Activated CD4-positive, alpha-beta T cell treated with anti-CD3 and anti-CD28 coated beads, Interleukin-2, Interleukin-6, amounts not matched to agents 100 ng/mL and 50 ng/mL, durations not matched to agents 16 hours and 8 hours (primary cell): ENCODE measurements around the gene TTLL9.
"Not testable (repeated sequence)": the region's sequence is repeated elsewhere in the genome, so short reads cannot be mapped to it uniquely, and the experiment has no call there.

Experiments used
- DNase-seq: peaks from one replicate; pipeline ENCODE4 v3.0.0-alpha.2; 2020

Gene TTLL9

DNA sequence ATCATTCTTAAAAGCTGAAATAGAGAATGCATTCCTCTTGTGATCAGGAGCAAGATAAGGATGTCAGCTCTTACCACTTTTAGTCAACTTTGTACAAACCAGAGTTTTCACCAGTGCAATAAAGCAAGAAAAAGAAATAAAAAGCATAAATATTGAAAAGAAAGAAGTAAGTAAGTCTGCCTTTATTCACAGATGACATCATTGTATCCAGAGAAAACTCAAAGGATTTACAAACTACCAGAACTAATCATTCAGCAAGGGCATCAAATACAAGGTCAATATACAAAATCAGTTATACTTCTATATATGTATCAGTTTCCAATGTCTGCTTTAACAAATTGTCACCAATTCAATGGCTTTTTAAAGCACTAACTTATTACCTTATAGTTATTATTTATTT is 13.4 kb downstream of the TTLL9 start:
- no peak for DNase-seq

DNA sequence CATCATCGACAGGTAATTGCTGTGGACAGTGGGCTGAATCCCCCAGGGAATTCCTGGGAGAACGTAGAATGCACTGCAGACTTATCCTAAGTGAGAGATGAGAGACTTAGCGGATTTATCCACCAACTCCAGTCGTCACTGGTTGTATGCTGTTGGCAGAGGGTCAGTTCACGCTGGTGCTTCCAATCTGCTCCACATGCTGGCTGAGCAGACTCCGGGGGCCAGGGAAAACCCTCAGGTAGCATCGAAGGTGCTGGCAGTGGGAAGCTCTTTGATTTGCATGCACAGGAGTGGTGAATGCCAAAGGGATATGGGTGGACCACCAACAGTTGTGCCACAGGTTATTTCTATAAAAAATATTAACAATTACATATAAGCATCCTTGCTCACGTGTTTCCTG is 20.2 kb downstream of the TTLL9 start:
- no peak for DNase-seq

DNA sequence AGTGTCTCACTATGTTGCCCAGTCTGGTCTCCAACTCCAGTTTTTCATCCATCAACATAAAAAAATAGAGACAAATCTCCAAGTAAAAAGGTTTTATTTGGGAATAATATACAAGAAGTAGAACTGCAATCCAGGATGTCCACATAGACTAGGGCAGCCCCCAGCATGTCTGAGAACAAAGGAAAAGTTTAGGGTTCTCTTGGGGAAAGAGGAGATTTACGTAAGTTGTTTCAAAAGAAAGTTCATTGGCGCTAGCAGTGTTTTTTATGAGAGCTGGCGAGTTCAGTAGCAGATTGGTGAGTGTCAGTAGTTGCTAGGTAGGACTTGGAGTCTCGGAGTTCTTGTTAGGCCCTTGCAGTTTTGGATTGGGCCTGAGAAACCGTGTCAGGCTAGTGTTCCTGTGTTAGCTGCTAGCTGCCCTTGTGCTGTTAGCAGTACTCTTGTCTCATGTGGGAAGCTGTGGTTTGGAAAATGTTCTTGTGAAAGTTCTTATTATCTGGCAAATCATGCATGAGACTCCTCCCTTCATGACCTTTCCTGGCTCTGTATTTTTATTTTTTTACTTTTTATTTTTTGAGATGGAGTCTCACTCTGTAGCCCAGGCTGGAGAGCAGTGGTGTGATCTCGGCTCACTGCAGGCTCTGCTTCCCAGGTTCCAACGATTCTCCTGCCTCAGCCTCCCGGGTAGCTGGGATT is 24.7 kb downstream of the TTLL9 start:
- DNase-seq = peak; percentile 36

DNA sequence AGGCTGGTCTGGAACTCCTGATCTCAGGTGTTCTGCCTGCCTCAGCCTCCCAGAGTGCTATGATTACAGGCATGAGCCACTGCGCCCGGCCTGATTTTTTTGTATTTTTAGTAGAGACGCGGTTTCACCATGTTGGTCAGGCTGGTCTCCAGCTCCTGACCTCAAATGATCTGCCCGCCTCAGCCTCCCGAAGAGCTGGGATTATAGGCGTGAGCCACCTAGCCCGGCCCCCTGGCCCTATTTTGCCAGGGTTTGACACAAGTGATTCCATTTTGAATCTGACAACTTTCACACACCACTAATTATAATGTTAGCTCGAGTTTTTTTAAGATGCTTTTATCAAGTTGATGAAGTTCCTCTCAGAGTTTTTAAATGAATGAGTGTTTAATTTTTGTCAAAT is 25.6 kb downstream of the TTLL9 start:
- no peak for DNase-seq

DNA sequence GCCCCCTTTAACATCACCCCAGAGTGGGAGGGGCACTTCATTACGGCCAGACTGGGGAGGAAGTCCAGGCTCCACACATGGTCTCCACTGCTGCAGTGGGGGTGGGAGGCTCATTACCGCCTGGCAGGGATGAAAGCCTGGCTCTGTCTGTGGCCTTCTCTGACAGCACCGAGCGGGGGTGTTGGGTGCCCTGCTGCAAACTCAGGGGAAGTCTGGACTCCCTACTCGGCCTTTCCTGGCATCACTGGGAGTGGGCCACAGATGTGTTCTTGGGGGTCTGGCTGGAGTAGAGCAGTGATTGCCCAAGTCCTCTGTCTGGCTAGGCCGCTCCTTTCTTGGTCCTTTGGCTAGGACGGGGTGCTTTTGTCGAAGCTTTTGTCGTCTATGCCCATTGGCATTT is 27.1 kb downstream of the TTLL9 start:
- no peak for DNase-seq

DNA sequence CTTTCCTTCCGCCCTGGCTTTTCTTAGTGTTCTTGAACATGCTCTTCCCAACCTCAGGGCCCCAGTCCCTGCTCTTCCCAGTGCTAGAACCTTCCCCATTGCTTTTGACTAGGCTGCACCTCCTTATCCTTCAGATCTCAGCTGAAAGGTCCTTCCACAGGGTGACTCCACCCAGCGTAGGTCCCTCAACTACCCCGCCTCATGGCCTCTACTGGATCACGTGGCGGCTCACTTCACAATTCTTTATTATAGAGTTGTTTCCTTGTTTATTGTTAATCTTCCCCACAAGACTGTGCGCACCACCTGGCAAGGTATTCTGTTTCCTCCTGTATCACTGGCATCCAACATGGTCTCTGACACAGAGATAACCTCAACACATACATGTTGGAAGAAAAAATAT is 31.2 kb downstream of the TTLL9 start:
- DNase-seq = no peak

DNA sequence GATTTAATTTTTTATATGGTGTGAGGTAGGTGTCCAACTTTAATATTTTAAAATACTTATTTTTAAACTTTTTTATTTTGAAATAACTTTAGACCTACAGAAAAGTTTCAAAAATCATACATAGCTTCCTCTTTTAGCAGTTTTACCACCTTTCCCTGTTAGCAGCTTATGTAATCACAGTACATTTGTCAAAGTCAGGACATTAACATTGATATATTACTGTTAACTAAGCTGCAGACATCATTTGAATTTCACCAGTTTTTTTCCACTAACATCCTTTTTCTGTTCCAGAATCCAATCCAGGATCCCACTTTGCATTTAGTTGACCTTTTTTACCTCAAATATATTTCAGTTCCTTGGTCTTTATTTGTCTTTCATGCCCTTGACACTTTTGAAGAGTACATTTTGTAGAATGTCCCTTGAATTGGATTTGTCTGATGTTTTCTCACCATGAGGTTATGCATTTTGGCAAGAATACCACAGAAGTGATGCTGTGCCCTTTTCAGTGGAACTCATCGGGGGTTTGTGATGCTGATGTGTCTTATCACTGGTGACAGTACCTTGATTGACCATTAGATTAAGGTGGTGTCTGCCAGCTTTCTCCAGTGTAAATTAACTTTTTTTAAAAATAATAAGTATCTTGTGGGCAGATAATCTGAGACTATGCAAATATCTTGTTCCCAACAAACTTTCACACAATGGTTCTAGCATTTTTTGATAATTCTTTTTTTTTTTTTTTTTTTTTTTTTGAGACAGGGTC is 33.4 kb downstream of the TTLL9 start:
- DNase-seq = no peak

DNA sequence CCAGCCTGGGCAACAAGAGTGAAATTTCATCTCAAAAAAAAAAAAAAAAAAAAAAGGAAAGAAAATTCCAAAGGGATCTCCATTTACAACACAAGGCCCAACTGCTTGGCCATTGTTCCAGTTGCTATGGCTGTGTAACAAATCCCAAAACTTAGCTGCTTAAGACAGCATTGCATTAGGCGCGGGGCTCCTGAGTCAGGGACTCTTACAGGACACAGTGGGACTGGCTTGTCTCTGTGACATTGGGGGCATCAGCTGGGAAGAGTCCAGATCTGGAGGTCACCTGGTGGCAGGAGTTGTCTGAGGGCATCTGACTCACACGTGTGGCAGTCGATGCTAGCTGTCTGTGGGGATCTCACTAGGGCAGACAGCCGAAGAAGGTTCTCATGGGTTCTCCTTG is 35.6 kb downstream of the TTLL9 start:
- DNase-seq = no peak

DNA sequence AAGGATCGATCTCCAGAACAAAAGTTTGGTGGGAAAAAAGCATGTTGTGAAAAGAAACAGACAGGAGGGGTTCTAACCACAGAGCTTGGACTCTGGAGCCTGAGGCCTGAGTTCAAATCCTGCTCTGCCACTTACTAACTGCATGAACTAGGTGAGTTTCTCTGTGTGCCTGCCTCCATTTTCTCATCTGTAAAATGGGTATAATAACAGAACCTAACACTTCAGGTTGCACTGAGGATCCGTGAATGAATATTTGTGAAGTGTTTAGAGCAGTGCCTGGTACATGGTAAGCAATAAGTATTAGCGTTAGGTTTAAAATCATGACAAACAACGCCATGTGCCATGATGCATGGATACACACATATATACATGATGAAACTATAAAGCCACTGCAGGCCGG is 36.6 kb downstream of the TTLL9 start:
- no peak for DNase-seq

DNA sequence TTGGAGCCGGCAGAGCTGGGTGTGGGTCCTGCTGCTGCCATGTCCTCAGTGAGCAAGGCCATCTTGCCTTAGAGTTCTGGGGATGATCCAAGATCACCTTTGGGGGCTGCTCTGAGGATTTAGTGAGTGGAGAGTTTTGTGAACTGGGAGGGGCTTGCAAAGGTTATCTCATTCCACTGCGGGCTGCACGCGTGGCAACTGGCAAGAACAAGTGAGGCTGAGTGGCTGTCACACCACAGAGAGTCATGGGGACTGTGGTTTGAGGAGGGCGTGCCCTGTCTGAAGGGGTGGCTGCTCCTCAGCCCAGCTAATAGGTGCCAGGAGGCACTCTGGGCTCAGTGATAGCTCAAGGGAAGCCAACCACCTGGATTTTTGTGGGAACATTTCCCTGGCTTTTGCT is 37.6 kb downstream of the TTLL9 start:
- DNase-seq = no peak

DNA sequence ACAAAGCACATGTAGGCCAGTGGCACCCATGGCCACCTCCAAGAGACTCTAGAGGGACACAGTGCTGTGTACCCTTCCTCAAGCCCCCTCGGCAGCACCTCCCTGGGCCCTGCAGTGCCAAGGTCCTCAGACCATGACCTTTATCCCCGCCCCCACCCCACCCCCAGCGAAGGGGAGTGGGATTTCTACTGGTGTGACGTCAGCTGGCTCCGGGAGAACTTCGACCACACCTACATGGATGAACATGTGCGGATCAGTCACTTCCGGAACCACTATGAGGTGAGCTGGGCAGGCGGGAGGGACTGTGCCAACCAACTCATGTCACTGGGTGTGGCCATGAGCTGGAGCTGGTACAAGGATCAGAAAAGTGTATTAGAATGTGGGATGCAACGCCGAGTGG is 38.0 kb downstream of the TTLL9 start:
- no peak for DNase-seq

DNA sequence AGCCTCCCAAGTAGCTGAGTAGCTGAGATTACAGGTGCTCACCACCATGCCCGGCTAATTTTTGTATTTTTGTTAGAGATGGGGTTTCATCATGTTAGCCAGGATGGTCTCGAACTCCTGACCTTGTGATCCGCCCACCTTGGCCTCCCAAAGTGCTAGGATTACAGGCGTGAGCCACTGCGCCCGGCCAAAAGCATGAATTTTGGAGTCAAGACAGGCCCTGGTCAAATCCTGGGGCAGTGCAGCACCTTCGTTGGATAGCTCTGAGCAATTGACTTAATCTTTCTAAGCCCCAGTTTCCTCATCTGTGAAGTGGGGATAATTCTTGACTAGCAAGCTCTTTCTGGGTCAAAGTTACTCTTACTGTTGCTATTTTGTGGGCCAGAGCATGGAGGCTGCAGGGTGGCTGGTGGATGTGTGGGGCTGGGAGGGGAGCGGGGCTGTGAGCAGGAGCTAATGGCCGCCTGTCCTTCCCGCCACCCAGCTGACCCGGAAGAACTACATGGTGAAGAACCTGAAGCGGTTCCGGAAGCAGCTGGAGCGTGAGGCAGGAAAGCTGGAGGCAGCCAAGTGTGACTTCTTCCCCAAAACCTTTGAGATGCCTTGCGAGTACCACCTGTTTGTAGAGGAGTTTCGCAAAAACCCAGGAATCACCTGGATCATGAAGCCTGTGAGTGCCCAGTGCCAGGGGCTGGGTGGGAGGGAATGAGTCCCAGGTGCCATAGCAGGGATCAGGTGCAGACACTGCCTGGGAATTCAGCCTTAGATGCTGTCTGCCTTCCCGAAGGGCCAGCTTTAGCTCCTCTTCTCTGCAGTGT is 39.0 kb downstream of the TTLL9 start:
- DNase-seq = no peak

DNA sequence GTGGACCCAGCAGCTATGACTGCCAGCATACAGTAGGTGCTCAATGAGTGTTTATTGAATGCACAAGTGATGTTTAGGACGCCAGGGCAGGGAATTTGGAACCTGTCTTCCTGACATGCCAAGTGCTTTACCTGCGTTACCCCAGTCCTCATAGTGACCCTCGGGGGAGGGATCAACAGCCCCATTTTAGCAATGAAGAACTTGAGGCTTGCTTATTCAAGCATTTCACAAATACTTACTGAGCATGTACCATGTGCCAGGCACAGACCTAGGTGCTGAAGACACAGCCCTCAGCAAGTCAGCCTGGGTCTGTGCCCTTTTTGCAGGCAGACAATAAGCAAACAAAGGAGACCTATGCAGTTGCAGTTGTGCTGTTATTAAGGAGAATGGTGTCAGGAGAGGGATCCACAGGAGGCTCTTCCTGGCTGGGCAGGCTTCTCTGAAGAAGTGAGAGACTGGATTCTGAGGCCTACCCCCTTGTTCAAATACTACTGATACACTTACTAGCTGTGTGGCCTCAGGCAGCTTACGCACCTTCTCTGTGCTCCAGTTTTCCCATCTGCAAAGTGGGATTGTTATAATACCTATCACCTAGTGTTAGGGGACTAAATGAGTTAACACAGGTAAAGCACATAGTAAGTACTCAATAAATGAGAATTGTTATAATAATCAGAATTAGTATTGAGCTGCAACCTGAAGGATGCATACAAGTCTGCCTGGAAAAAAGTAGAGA is 39.8 kb downstream of the TTLL9 start:
- no peak for DNase-seq

DNA sequence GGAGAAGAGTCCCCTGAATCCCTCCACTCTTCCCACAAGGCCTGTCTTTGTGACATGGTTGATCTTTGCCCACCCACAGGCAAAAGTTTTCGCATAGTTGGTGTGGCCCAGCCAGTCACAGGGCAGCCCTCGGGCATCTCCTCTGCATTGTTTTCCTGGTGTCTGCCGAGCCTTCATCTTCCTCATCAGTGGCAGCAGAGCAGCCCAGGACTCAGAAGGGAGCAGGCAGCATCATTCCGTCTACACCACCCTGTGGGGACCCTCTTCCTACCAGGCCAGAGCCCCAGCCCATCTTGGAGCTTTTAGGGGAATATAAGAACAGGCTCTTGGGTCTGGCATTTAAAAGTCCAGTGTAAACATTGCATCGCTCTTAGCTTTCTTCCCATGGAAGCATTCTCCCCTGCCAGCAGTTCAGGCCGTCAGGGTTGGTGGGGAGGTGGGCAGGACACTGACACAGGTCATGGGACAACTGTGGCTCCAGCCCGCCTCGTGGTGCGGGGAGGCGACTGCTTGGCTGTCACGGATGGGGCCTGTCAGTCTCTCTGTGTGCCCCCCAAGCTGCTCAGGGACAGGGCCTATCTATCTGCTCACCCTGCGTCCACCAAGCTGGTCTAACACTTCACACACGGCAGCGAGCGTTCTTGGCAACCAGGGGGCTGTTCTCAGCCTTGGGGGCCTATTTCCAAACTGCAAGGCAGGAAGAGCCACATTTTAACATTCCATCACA is 43.2 kb downstream of the TTLL9 start:
- DNase-seq = no peak

DNA sequence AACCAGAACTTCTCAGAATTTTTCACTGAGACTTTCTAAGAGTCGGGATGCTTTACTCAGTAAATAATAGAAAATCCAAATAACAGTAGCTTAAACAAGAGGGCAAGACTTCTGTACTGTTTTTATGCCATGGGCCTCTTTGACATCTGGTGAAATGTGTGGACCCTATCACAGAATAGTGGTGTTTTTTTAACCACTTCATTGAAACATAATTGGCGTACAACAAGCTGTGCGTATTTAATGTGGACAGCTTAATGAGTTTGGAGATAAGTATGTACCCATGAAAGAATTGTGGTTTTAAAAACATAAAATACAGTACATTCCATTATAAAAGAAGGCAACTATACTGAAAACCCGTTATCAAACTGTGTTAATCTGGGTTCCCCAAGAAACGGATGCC is 43.7 kb downstream of the TTLL9 start:
- no peak for DNase-seq

DNA sequence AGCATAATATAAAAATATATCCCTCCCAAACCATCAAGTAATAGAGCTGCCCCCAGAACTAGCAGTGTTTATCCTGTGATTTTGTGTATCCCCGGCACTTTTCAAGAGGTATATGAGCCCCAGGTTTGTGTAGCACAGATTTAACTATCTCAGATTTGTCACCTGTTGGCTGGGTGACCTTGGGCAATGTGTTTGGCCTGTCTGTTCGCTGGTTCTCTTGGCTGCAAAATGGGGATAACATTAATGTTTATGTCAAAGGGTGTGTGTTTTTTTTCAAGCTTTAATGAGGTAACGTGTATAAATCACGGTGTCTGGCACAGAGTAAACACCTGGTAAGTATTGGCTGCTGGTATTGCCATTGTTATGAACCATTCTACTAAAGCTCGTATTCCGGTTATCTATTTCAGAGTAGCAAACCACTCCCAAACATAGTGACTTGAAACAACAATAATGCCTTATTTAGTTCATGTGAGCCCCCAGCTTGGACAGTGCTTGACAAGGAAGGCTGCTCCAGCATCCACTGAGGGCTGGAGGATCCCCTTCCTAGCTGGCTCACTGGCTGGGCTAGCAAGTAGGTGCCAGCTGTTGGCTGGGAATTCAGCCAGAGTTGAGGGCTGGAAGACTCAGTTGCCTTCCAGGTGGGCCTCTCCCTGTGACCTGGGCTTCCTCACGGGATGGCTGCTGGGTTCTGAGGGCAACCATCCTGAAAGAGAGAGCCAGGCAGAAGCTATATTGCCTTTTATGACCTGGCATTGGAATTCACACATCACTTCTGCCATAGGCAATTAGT is 45.3 kb downstream of the TTLL9 start:
- DNase-seq = no peak

DNA sequence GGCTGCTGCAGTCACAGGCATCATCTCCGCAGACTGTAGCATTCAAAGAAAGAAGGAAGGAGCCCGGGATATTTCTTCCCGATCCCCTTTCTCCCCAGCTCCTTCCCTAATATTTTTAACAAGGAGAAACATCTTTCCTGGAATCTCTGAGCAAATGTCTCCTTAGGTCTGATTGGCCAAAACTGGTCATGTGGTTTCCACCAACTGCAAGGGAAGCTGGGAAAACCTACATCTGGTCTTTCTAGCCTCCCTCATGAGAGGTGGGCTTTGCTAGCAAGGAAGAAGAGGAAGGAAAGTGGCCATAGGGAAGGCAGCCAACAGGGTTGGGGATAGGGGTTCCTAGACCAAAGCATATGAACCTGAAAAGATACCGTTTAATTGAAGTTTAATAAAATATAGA is 46.3 kb downstream of the TTLL9 start:
- DNase-seq = no peak

DNA sequence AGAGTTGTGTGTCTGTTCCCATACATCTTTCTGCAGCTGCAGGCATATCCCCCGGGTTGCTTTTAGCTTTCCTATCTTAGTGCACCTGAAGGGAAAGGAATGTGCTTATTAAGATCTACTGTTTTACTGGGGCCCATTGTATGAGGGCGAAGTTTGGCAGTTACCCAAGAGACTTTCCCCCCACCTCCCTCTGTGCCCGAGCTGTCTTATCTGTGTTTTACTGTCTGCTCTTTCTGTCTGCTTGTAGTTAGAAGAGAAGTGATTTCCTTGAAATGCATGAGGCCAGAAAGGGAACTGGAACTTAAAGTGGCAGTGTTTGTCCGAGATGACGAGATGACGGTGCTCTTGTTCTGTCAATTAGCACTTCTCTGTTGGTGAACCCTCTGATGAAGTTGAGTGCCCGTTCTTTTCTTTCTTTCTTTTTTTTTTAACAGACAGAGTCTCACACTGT is 47.6 kb downstream of the TTLL9 start:
- DNase-seq = not testable (repeated sequence)

DNA sequence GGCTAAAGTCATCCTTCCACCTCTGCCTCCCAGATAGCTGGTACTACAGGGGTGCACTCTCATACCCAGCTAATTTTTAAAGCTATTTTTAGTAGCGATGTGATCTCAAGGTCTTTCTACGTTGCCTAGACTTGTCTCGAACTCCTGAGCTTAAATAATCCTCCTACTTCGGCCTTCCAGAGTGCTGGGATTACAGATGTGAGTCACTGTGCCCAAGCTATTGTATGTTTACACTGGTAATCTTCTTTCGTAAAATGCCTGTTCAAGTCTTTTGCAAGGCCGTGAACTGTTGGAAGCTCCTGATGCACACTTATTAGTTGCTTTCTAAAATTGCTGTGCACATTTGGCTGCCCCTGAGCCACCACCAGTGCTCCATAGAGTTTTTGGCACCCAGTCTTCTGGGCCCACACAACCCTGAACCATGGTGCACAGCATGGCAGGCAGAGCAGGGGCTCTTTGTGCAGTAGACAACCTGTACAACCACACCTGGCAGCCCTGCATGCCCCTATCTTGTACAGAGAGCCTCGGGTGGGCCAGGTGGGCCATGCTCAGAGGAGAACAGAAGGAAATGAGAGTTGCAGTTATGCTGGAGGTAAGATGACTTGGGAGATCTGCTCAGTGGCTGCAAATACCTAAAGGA is 48.2 kb downstream of the TTLL9 start:
- no peak for DNase-seq

DNA sequence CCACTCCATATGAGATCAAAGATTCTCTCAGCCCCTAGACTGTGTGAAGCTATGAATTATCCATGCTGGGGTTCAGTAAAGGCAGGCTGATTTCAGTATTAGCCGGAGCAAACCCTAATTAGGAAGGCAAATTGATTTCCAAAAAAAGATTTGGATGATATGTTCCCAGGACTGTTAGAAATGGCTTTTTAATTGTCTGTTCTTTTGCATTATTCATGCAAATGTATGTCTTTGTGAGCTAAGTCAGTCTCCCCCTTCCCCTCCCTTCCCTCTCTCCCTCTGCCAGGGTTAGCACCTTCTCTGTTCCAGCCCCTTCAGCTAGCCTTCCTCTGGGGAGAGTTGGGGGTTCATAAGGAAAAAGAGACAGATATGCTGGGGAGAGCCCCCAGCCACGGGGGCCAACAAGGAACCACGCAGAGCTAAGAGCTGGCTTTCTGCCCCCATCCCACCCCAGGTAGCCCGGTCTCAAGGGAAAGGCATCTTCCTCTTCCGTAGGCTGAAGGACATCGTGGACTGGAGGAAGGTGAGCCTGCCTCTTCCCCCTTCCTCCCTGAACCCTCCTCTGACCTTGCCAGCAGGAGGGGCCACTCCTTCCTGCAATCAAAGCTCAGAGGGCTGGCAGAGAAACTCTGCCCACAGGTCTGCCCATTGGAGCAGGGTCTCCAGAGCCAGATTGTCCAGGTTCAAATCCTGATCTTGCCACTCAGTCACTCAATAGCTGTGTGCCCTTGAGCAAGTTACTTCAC is 49.1 kb downstream of the TTLL9 start:
- no peak for DNase-seq
